Astrocyte (in vitro differentiated cells and primary cell): ENCODE data around the gene GPR6.

Source experiments
- EZH2 ChIP-seq: IDR thresholded peaks from 2 replicates; pipeline ENCODE4 v1.6.1; 2012; ENCODE audit warnings: mild to moderate bottlenecking, low read length, inconsistent platforms; ENCODE audit not compliant: insufficient read depth
- TF ChIP-seq, protein P1 (sequence below): IDR thresholded peaks from 2 replicates; pipeline ENCODE4 v1.5.1; 2011; ENCODE audit warnings: low read depth, mild to moderate bottlenecking, inconsistent platforms, low read length, moderate library complexity; ENCODE audit not compliant: insufficient read depth

DNA sequence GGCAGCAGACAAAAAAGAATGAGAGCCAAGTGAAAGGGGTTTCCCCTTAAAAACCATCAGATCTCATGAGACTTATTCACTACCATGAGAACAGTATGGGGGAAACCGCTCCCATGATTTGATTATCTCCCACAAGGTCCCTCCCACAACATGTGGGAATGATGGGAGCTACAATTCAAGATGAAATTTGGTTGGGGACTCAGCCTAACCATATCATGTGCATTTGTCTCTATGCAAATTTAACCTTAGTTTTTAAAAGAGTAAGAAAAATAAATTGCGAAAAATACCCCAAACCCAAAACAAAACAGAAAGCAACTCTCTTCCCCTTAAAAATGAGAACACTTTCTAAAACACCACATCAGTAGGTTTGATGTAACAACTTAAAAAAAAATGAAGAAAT is 22.6 kb upstream of the GPR6 start:
- TF ChIP-seq, protein P1, sequence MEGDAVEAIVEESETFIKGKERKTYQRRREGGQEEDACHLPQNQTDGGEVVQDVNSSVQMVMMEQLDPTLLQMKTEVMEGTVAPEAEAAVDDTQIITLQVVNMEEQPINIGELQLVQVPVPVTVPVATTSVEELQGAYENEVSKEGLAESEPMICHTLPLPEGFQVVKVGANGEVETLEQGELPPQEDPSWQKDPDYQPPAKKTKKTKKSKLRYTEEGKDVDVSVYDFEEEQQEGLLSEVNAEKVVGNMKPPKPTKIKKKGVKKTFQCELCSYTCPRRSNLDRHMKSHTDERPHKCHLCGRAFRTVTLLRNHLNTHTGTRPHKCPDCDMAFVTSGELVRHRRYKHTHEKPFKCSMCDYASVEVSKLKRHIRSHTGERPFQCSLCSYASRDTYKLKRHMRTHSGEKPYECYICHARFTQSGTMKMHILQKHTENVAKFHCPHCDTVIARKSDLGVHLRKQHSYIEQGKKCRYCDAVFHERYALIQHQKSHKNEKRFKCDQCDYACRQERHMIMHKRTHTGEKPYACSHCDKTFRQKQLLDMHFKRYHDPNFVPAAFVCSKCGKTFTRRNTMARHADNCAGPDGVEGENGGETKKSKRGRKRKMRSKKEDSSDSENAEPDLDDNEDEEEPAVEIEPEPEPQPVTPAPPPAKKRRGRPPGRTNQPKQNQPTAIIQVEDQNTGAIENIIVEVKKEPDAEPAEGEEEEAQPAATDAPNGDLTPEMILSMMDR = no peak
- TF ChIP-seq EZH2 = no peak
